NCI-H2196 treated with DMSO at 0.1 percent for 48 hours (cell line): ENCODE results near the gene RUFY1.
A peak's percentile ranks its signal among the peaks of the same experiment; 100 is the strongest.
"Not testable (repeated sequence)": the region's sequence is repeated elsewhere in the genome, so short reads cannot be mapped to it uniquely, and the experiment has no call there.

Experiments used
- DNase-seq: peaks from one replicate; lab custom pipeline; 2025; ENCODE audit not compliant: unreplicated experiment; lab: John Stamatoyannopoulos, UW

Gene RUFY1

GRCh38 chr5:179550511-179551342 is at the start of gene RUFY1:
TSS of gene RUFY1 (plus strand) at chr5:179550554. CDS start at chr5:179550570, 16 bp downstream.
- DNase-seq, result peak; percentile 78

GRCh38 chr5:179501997-179502396 is 48.4 kb upstream of the RUFY1 start:
- DNase-seq, result not testable (repeated sequence)

GRCh38 chr5:179502420-179502819 is 47.9 kb upstream of the RUFY1 start:
- not testable (repeated sequence) for DNase-seq

- DNase-seq, result no peak
Measured at GRCh38 chr5:179504191-179504590, 46.2 kb upstream of the RUFY1 start.

- DNase-seq, result no peak
Measured at GRCh38 chr5:179504600-179505396, 45.6 kb upstream of the RUFY1 start.

- no peak for DNase-seq
Measured at GRCh38 chr5:179505636-179506261, 44.6 kb upstream of the RUFY1 start.

- no peak for DNase-seq
Measured at GRCh38 chr5:179509239-179509638, 41.1 kb upstream of the RUFY1 start.

- DNase-seq, result no peak
Measured at GRCh38 chr5:179509845-179510244, 40.5 kb upstream of the RUFY1 start.

- DNase-seq, result no peak
Measured at GRCh38 chr5:179512452-179513000, 37.8 kb upstream of the RUFY1 start.

- DNase-seq, result not testable (repeated sequence)
Measured at GRCh38 chr5:179515501-179515900, 34.9 kb upstream of the RUFY1 start.

GRCh38 chr5:179516221-179516620 is 34.1 kb upstream of the RUFY1 start:
- no peak for DNase-seq

GRCh38 chr5:179517746-179518145 is 32.6 kb upstream of the RUFY1 start:
- not testable (repeated sequence) for DNase-seq

GRCh38 chr5:179518369-179518768 is 32.0 kb upstream of the RUFY1 start:
- DNase-seq, result not testable (repeated sequence)

GRCh38 chr5:179519416-179520070 is 30.8 kb upstream of the RUFY1 start:
- DNase-seq, result not testable (repeated sequence)

GRCh38 chr5:179522107-179522506 is 28.2 kb upstream of the RUFY1 start:
- DNase-seq, result not testable (repeated sequence)

- no peak for DNase-seq
Measured at GRCh38 chr5:179526978-179527377, 23.4 kb upstream of the RUFY1 start.

- no peak for DNase-seq
Measured at GRCh38 chr5:179530069-179530998, 20.0 kb upstream of the RUFY1 start.

- DNase-seq, result no peak
Measured at GRCh38 chr5:179533024-179533423, 17.3 kb upstream of the RUFY1 start.

GRCh38 chr5:179533907-179534306 is 16.4 kb upstream of the RUFY1 start:
- DNase-seq, result no peak

- DNase-seq, result no peak
Measured at GRCh38 chr5:179534431-179534830, 15.9 kb upstream of the RUFY1 start.
